Measurements from ENCODE around the gene GRIP1. TPM values are rescaled to one million over a fixed set of nuclear protein-coding genes. Genes with fewer than 3 reads are reported as not detected.

GRIP1 gene
- total and polyA plus RNA-seq, 2 experiments from 2014 or later = 5.1 to 13.7 TPM

DNA sequence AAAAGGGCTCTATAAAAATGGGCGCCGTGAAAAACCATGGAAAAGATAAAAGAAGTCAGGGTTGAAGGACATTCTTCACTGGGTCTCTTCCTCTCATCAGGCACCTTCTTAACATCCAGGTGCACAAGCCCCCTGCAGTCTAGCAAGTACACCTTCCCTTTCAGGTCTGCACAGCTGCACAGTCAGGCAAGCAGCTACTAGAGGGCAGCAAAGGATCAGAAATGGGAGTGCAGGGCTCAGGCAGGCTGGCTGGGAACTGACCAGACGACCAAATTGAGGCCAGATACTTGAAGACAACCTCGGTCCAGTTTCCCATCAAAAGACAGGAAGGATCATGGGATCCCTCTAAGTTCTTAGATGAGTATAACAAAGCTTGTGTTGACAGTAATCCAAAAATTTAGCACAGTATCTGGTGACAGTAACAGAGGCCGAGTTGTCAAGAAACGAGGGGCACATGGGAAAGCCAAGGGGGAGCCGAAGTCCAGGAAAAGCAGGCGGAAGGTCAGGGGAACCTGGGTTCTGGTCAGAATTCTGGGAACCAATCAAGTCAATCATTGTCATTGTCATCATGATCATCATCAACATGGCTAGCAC, 10.1 kb upstream of the GRIP1 start:
- Histone ChIP-seq H3K27me3 (ENCODE audit: insufficient read depth) (no peaks in the 10 kb centered on the region), H4K20me1 (replicated peaks; ENCODE audit: insufficient read depth) (no peaks in the 10 kb centered on the region), H3K4me1 (ENCODE audit: insufficient read depth) (peaks cover 31% of the 10 kb centered on the region), H3K4me3 (no peak overlapping the region), H3K4me2 (0 out of 2 replicates have a peak overlapping the region, but pooled peaks have one; percentile 31), H3F3A (replicated peaks; ENCODE audit: low read depth) (no peaks in the 10 kb centered on the region), H3K9me2 (ENCODE audit: insufficient read depth) (no peaks in the 10 kb centered on the region), H3K36me3 (ENCODE audit: insufficient read depth) (no peaks in the 10 kb centered on the region), H3K27ac (ENCODE audit: low read depth) (no peak overlapping the region), H3K79me2 (replicated peaks; ENCODE audit: insufficient read depth) (no peaks in the 10 kb centered on the region), H2AFZ (no peak overlapping the region)
- Mint-ChIP-seq H3K9me3 (no peaks in the 10 kb centered on the region), H3K36me3 (ENCODE audit: low read depth) (no peaks in the 10 kb centered on the region), H3K27me3 (ENCODE audit: insufficient read depth, low read depth, poor library complexity) (peaks cover 2% of the 10 kb centered on the region), H3K4me1 (peaks cover 33% of the 10 kb centered on the region), H3K4me3 (no peak overlapping the region; the same call in 2 of the 3 replicates), H3K27ac (no peak overlapping the region)
- peak; percentile 91 for DNase-seq (ENCODE audit: low spot score)
- no peak for TF ChIP-seq EZH2phosphoT487 (IDR thresholded peaks at IDR 0.05; ENCODE audit: unreplicated experiment)
- TF ChIP-seq, protein P1, sequence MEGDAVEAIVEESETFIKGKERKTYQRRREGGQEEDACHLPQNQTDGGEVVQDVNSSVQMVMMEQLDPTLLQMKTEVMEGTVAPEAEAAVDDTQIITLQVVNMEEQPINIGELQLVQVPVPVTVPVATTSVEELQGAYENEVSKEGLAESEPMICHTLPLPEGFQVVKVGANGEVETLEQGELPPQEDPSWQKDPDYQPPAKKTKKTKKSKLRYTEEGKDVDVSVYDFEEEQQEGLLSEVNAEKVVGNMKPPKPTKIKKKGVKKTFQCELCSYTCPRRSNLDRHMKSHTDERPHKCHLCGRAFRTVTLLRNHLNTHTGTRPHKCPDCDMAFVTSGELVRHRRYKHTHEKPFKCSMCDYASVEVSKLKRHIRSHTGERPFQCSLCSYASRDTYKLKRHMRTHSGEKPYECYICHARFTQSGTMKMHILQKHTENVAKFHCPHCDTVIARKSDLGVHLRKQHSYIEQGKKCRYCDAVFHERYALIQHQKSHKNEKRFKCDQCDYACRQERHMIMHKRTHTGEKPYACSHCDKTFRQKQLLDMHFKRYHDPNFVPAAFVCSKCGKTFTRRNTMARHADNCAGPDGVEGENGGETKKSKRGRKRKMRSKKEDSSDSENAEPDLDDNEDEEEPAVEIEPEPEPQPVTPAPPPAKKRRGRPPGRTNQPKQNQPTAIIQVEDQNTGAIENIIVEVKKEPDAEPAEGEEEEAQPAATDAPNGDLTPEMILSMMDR (conservative IDR thresholded peaks at IDR 0.05; ENCODE audit: low read depth in 2 of 2) = peak; percentile 89 to 97
- ATAC-seq = peak; percentile 98

DNA sequence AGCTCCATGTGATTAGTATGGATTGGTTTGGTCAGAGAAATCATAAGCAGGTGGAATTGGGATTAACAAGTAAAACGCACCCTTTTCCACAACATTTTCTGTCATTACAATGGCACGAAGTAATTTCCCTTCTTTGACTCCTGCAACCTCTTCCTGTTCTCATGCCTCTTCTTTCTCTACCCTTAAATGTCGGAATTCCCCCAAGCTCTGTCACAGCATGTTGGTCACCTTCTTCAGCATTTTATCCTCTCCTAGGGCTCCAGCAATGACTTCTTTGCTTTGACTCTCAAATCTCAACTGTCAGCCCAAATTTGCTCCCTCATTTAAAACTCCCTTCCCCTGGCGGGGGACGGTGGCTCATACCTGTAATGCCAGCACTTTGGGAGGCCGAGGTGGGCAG, 5.3 kb upstream of the GRIP1 start:
- Histone ChIP-seq H3K4me1 (ENCODE audit: insufficient read depth) (peaks cover 20% of the 10 kb centered on the region), H3K4me2 (no peak overlapping the region), H3K9me2 (ENCODE audit: insufficient read depth) (0 out of 2 replicates have a peak, but pooled peaks cover 5% of the 10 kb centered on the region), H3K27ac (ENCODE audit: low read depth) (no peak overlapping the region), H3K36me3 (ENCODE audit: insufficient read depth) (no peaks in the 10 kb centered on the region), H3K4me3 (no peak overlapping the region), H4K20me1 (replicated peaks; ENCODE audit: insufficient read depth) (no peaks in the 10 kb centered on the region), H3K79me2 (replicated peaks; ENCODE audit: insufficient read depth) (no peaks in the 10 kb centered on the region), H2AFZ (no peak overlapping the region), H3K27me3 (ENCODE audit: insufficient read depth) (no peaks in the 10 kb centered on the region), H3F3A (replicated peaks; ENCODE audit: low read depth) (no peaks in the 10 kb centered on the region)
- Mint-ChIP-seq H3K4me1 (peaks cover 35% of the 10 kb centered on the region), H3K4me3 (no peak overlapping the region), H3K36me3 (ENCODE audit: low read depth) (no peaks in the 10 kb centered on the region), H3K27me3 (ENCODE audit: insufficient read depth, low read depth, poor library complexity) (peaks cover 2% of the 10 kb centered on the region), H3K9me3 (no peaks in the 10 kb centered on the region), H3K27ac (no peak overlapping the region)
- DNase-seq (ENCODE audit: low spot score) (no peak), ATAC-seq (no peak)
- TF ChIP-seq JUNB (IDR thresholded peaks at IDR 0.05; ENCODE audit: unreplicated experiment) = no peak
- no peak for TF ChIP-seq ZNF114 (CRISPR knock-in tag; IDR thresholded peaks at IDR 0.05)
- TF ChIP-seq, protein P2, sequence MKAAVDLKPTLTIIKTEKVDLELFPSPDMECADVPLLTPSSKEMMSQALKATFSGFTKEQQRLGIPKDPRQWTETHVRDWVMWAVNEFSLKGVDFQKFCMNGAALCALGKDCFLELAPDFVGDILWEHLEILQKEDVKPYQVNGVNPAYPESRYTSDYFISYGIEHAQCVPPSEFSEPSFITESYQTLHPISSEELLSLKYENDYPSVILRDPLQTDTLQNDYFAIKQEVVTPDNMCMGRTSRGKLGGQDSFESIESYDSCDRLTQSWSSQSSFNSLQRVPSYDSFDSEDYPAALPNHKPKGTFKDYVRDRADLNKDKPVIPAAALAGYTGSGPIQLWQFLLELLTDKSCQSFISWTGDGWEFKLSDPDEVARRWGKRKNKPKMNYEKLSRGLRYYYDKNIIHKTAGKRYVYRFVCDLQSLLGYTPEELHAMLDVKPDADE (IDR thresholded peaks at IDR 0.05) = no peak
- TF ChIP-seq, protein P1 (conservative IDR thresholded peaks at IDR 0.05; ENCODE audit: low read depth in 2 of 2) = no peak
- TF ChIP-seq STAT1 (IDR thresholded peaks at IDR 0.05; ENCODE audit: unreplicated experiment) = no peak
- TF ChIP-seq POLR2AphosphoS5 (IDR thresholded peaks at IDR 0.05; ENCODE audit: low read depth) = no peak
- TF ChIP-seq CREB1 (CRISPR knock-in tag; IDR thresholded peaks at IDR 0.05; ENCODE audit: low read depth) = no peak
- no peak for TF ChIP-seq EZH2phosphoT487 (IDR thresholded peaks at IDR 0.05; ENCODE audit: unreplicated experiment)
- no peak for TF ChIP-seq REST (IDR thresholded peaks at IDR 0.05; ENCODE audit: unreplicated experiment)
- no peak for TF ChIP-seq ZNF331 (CRISPR knock-in tag; IDR thresholded peaks at IDR 0.05; ENCODE audit: low read depth)
- TF ChIP-seq EZH2 (IDR thresholded peaks at IDR 0.05; ENCODE audit: low read depth, unreplicated experiment) = no peak
